GM12875 (cell line): ENCODE data around the gene RTP2.

Source experiments
- H3K4me3 ChIP-seq: one replicate; pipeline ENCODE4 v1.5.1; 2011; ENCODE audit warnings: low read depth, low read length, control low read depth
- CTCF ChIP-seq: IDR thresholded peaks from 2 replicates; pipeline ENCODE4 v1.5.1; 2011; ENCODE audit warnings: low read depth, mild to moderate bottlenecking, control low read depth, inconsistent platforms, low read length, moderate library complexity, borderline replicate concordance; ENCODE audit not compliant: insufficient read depth

RTP2 gene

GRCh38 chr3:187745201-187746058 is 43.1 kb upstream of the RTP2 start, which contains the start of gene BCL6:
TSS of gene BCL6 (minus strand) at chr3:187745468. CDS start at chr3:187733693, 11,775 bp downstream.
- no peak for TF ChIP-seq CTCF
- H3K4me3 ChIP-seq, result peak within 1 kb of the TSS; percentile 30

- H3K4me3 ChIP-seq, result peak overlapping the region; percentile 22
- TF ChIP-seq CTCF, result no peak
Measured at GRCh38 chr3:187744169-187745151, 42.1 kb upstream of the RTP2 start.

- no peak overlapping the region for H3K4me3 ChIP-seq
- TF ChIP-seq CTCF, result no peak
Measured at GRCh38 chr3:187743195-187744141, 41.1 kb upstream of the RTP2 start.

- H3K4me3 ChIP-seq, result no peak overlapping the region
- TF ChIP-seq CTCF, result no peak
Measured at GRCh38 chr3:187742351-187743171, 40.2 kb upstream of the RTP2 start.

- H3K4me3 ChIP-seq, result no peak overlapping the region
- peak; percentile 67 for TF ChIP-seq CTCF
Measured at GRCh38 chr3:187741403-187742350, 39.3 kb upstream of the RTP2 start.
